SK-N-MC (cell line): ENCODE data around the gene CBLIF.
"Not testable (repeated sequence)": the region's sequence is repeated elsewhere in the genome, so short reads cannot be mapped to it uniquely, and the experiment has no call there.

Source experiments
- DNase-seq: peaks from one replicate; pipeline ENCODE4 v3.0.0-alpha.2; 2011; ENCODE audit warnings: low read depth, low spot score
- H3K27ac ChIP-seq: fragments of 200-600 bp; sonication (generic); 2 replicates; pipeline ENCODE4 v1.5.1; 2016; ENCODE audit warnings: mixed run types
- H3K36me3 ChIP-seq: fragments of 200-600 bp; sonication (generic); 2 replicates; pipeline ENCODE4 v1.6.1; 2017; ENCODE audit warnings: antibody characterized with exemption, low read length, mixed read lengths; ENCODE audit not compliant: insufficient read depth
- H3K4me3 ChIP-seq: fragments of 200-600 bp; sonication (generic); 2 replicates; pipeline ENCODE4 v1.5.1; 2016
- H3K9ac ChIP-seq: fragments of 200-600 bp; sonication (generic); 2 replicates; pipeline ENCODE4 v1.8.0; 2017; ENCODE audit warnings: mixed run types, mixed read lengths; ENCODE audit not compliant: insufficient read length
- H3K9me3 ChIP-seq: fragments of 200-600 bp; sonication (generic); 2 replicates; pipeline ENCODE4 v1.6.1; 2017; ENCODE audit warnings: low read depth, mild to moderate bottlenecking, antibody characterized with exemption, low read length, moderate library complexity, mixed read lengths
- EZH2 ChIP-seq: fragments of 200-600 bp; sonication (generic); IDR thresholded peaks from one replicate; pipeline ENCODE4 v1.6.1; 2017; ENCODE audit warnings: antibody characterized with exemption
- FOXP2 ChIP-seq: optimal IDR thresholded peaks from 2 replicates; pipeline ENCODE3; 2011; ENCODE audit warnings: mild to moderate bottlenecking, moderate library complexity; ENCODE audit not compliant: insufficient read depth; ENCODE audit errors: extremely low read length, control extremely low read depth
- POLR2AphosphoS5 ChIP-seq: IDR thresholded peaks from 2 replicates; pipeline ENCODE4 v1.6.1; 2012; ENCODE audit warnings: mild to moderate bottlenecking, low read depth, low read length, borderline replicate concordance

CBLIF gene

GRCh38 chr11:59841514-59841913 is 3.8 kb downstream of the CBLIF start:
- Histone ChIP-seq H3K9me3 (no peaks in the 10 kb centered on the region), H3K36me3 (no peaks in the 10 kb centered on the region), H3K27ac (no peak overlapping the region), H3K4me3 (no peak overlapping the region), H3K9ac (no peak overlapping the region)
- TF ChIP-seq POLR2AphosphoS5 (no peak), FOXP2 (no peak), EZH2 (no peak)
- DNase-seq = no peak

- H3K27ac ChIP-seq = no peak overlapping the region
- no peaks in the 10 kb centered on the region for H3K36me3 ChIP-seq
- no peak overlapping the region for H3K4me3 ChIP-seq
- DNase-seq = no peak
- no peaks in the 10 kb centered on the region for H3K9me3 ChIP-seq
- no peak for TF ChIP-seq FOXP2
- no peak for TF ChIP-seq POLR2AphosphoS5
- no peak for TF ChIP-seq EZH2
- no peak overlapping the region for H3K9ac ChIP-seq
Observed at GRCh38 chr11:59839615-59840014, 5.7 kb downstream of the CBLIF start.

GRCh38 chr11:59833602-59834001 is 11.7 kb downstream of the CBLIF start:
- H3K27ac ChIP-seq = no peak overlapping the region
- no peak overlapping the region for H3K9ac ChIP-seq
- TF ChIP-seq EZH2 = no peak
- TF ChIP-seq FOXP2 = no peak
- no peak for TF ChIP-seq POLR2AphosphoS5
- DNase-seq = no peak
- no peaks in the 10 kb centered on the region for H3K36me3 ChIP-seq
- H3K9me3 ChIP-seq = no peaks in the 10 kb centered on the region
- no peak overlapping the region for H3K4me3 ChIP-seq

GRCh38 chr11:59829358-59829757 is 15.9 kb downstream of the CBLIF start:
- Histone ChIP-seq H3K27ac (no peak overlapping the region), H3K9ac (no peak overlapping the region), H3K4me3 (no peak overlapping the region), H3K9me3 (no peaks in the 10 kb centered on the region), H3K36me3 (no peaks in the 10 kb centered on the region)
- DNase-seq = no peak
- TF ChIP-seq POLR2AphosphoS5 (no peak), FOXP2 (no peak), EZH2 (no peak)

GRCh38 chr11:59822989-59823566 is 22.2 kb downstream of the CBLIF start:
- H3K36me3 ChIP-seq = no peaks in the 10 kb centered on the region
- DNase-seq = no peak
- TF ChIP-seq FOXP2 (no peak), POLR2AphosphoS5 (no peak), EZH2 (no peak)
- no peak overlapping the region for H3K4me3 ChIP-seq
- H3K9me3 ChIP-seq = no peaks in the 10 kb centered on the region
- H3K9ac ChIP-seq = no peak overlapping the region
- no peak overlapping the region for H3K27ac ChIP-seq

GRCh38 chr11:59818572-59818971 is 26.7 kb downstream of the CBLIF start:
- no peak for TF ChIP-seq EZH2
- TF ChIP-seq POLR2AphosphoS5 = no peak
- TF ChIP-seq FOXP2 = no peak
- Histone ChIP-seq H3K9ac (no peak overlapping the region), H3K4me3 (no peak overlapping the region), H3K27ac (no peak overlapping the region), H3K36me3 (no peaks in the 10 kb centered on the region), H3K9me3 (no peaks in the 10 kb centered on the region)
- DNase-seq = no peak

GRCh38 chr11:59816434-59816833 is 28.9 kb downstream of the CBLIF start:
- H3K4me3 ChIP-seq, H3K9ac ChIP-seq, H3K36me3 ChIP-seq, H3K27ac ChIP-seq, H3K9me3 ChIP-seq, DNase-seq: not testable (repeated sequence)

GRCh38 chr11:59815754-59816153 is 29.5 kb downstream of the CBLIF start:
- Histone ChIP-seq H3K36me3 (no peaks in the 10 kb centered on the region), H3K27ac (no peak overlapping the region), H3K9me3 (no peaks in the 10 kb centered on the region), H3K9ac (no peak overlapping the region), H3K4me3 (no peak overlapping the region)
- TF ChIP-seq EZH2 = no peak
- no peak for TF ChIP-seq FOXP2
- TF ChIP-seq POLR2AphosphoS5 = no peak
- DNase-seq = no peak

GRCh38 chr11:59814021-59814420 is 31.3 kb downstream of the CBLIF start:
- no peak for DNase-seq
- Histone ChIP-seq H3K9ac (no peak overlapping the region), H3K9me3 (no peaks in the 10 kb centered on the region), H3K27ac (no peak overlapping the region), H3K36me3 (0 out of 2 replicates have a peak, but pooled peaks cover under 1% of the 10 kb centered on the region), H3K4me3 (no peak overlapping the region)
- TF ChIP-seq POLR2AphosphoS5 (no peak), FOXP2 (no peak), EZH2 (no peak)
